Activated naive CD8-positive, alpha-beta T cell treated with anti-CD3 and anti-CD28 coated beads for 36 hours (primary cell): Measurements from ENCODE around the gene SAXO2. TPM values are rescaled to one million over a fixed set of nuclear protein-coding genes. Genes with fewer than 3 reads are reported as not detected.
"Not testable (repeated sequence)": the region's sequence is repeated elsewhere in the genome, so short reads cannot be mapped to it uniquely, and the experiment has no call there.

Experiments used
- DNase-seq: peaks from one replicate; pipeline ENCODE4 v3.0.0; 2021
- H3K27ac Mint-ChIP-seq: one replicate; pipeline ENCODE4 v1.8.0; 2022; ENCODE audit warnings: mild to moderate bottlenecking, moderate library complexity, mixed read lengths
- H3K27me3 Mint-ChIP-seq: one replicate; pipeline ENCODE4 v1.8.0; 2022; ENCODE audit warnings: mild to moderate bottlenecking, mixed read lengths
- H3K36me3 Mint-ChIP-seq: one replicate; pipeline ENCODE4 v1.8.0; 2021; ENCODE audit warnings: mild to moderate bottlenecking, mixed read lengths
- H3K4me1 Mint-ChIP-seq: one replicate; pipeline ENCODE4 v1.8.0; 2021; ENCODE audit warnings: mixed read lengths
- H3K4me3 Mint-ChIP-seq: one replicate; pipeline ENCODE4 v1.8.0; 2022; ENCODE audit warnings: mild to moderate bottlenecking, moderate library complexity, mixed read lengths
- H3K9me3 Mint-ChIP-seq: one replicate; pipeline ENCODE4 v1.8.0; 2022; ENCODE audit warnings: mixed read lengths
- total RNA-seq, 2 experiments: library from RNA; stranded (reverse); gene quantifications; one replicate each; pipeline ENCODE4 v1.2.3, GENCODE V29; 2021

The SAXO2 gene
- total RNA-seq, 2 experiments from 2014 or later = 0.76 to 2.4 TPM

DNA sequence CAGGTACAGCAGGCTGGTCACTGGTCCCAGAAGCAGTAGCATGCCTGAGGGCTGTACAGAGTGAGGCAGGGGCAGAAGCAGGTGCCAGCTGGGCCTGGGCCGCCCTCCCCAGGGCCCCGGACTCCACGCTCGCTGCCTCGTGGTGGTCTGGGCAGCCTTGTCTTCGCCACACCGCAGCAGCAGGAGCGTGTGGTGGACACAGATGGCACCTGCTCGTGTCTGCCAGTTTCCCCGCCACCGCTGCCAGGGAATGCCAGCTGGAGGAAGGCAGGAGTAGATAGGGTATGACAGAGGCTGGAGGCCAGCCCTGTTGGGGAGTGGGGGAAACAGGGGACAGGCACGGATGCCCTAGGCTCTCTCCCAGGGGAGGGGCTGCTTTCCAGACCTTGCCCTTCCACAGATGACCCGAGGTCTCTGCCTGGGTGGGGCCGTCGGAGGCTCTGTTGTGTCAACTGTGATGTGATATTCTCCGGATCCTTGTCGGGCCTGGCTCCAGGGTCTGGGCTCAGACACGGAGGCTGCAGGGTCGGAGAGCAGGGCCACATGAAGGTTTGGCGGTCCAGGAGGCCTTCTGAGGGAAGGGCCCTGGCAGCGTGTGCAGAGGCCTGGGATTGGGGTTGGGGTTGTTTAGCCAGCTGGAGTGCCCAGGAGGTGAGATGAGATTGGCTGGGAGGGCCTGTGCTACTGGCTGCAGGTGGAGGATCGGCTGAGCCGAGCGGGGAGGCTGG is 53.1 kb downstream of the SAXO2 start:
- H3K36me3 Mint-ChIP-seq = peaks cover 3% of the 10 kb centered on the region
- H3K27me3 Mint-ChIP-seq = no peaks in the 10 kb centered on the region
- no peak overlapping the region for H3K27ac Mint-ChIP-seq
- H3K4me1 Mint-ChIP-seq = no peaks in the 10 kb centered on the region
- no peak for DNase-seq
- H3K4me3 Mint-ChIP-seq = no peak overlapping the region
- H3K9me3 Mint-ChIP-seq = no peaks in the 10 kb centered on the region

DNA sequence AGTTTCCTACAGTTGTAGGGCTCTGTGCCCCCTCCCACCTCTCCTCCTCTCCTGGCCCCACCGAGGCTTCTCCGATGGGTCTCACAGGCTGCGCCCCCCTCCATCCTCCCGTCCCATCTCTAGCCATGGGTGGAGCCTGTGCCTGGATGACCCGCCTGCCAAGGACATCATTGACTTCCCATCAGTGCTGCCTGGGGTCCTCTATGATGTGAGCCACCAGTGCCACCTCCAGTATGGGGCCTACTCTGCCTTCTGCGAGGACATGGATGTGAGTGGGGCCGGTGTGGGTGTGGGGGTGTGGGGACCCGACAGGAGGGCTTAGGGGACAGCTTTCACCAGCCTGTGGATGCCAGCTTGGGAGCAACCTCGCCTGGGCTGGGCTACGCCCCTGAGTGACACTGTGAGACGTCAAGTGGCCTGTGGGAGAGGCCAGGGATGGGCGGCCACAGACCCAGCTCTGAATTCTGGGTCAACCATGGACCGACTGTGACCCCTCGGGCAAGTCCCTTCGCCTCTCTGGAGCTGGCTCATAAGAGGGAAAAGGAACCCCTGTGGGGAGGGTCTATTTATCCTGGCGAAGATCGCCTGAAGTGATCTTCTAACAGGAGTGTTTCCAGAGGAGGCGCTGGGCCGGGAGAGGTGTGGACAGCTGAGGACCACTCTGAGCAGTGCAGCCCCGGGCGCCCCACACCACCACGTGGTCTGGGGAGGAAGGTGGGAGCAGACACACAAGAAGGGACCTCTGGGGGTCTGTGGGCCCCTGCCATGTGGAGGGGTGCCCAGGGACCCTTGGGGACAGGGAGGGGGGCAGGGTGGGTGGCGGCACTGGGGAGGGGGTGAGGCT is 53.9 kb downstream of the SAXO2 start:
- DNase-seq, H3K27me3 Mint-ChIP-seq: not testable (repeated sequence)

DNA sequence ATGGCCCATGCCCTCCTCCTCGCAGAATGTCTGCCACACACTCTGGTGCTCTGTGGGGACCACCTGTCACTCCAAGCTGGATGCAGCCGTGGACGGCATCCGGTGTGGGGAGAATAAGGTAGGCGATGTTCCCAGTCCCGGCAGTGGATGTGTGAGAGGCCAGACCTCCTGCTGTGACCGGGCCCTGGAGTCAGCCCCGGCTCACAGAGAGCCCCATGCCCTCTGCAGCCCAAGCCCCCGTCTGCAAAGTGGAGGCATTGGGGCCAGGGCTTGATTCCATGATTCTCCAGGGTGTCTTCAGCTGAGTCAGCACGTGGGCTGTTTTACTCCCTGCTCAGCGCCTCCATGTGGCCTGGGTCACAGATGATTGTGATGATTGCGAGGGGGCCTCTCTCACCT is 54.5 kb downstream of the SAXO2 start:
- H3K4me3 Mint-ChIP-seq = no peak overlapping the region
- H3K4me1 Mint-ChIP-seq = no peaks in the 10 kb centered on the region
- no peaks in the 10 kb centered on the region for H3K9me3 Mint-ChIP-seq
- no peaks in the 10 kb centered on the region for H3K36me3 Mint-ChIP-seq
- H3K27me3 Mint-ChIP-seq = no peaks in the 10 kb centered on the region
- no peak for DNase-seq
- H3K27ac Mint-ChIP-seq = no peak overlapping the region

More for the DNA sequence above, 53.9 kb downstream of the SAXO2 start:
- not testable (repeated sequence) for H3K9me3 Mint-ChIP-seq, H3K27ac Mint-ChIP-seq, H3K36me3 Mint-ChIP-seq, H3K4me3 Mint-ChIP-seq, H3K4me1 Mint-ChIP-seq

DNA sequence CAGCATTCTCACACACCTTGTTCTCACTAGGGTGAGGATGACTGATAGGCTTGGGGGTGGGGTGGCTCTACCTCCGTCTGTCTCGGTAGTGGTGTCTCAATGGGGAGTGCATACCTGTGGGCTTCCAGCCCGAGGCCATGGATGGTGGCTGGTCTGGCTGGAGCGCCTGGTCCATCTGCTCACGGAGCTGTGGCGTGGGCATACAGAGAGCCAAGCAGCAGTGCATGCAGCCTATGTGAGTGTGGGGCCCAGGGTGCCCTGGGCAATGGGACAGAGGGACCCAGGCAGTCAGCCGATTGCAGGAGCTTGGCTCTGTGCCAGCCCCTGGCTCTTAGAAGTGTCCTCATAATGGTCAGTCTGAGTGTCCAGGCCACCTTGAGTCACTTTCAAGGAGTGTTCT is 54.9 kb downstream of the SAXO2 start:
- not testable (repeated sequence) for H3K9me3 Mint-ChIP-seq, H3K4me3 Mint-ChIP-seq, H3K27me3 Mint-ChIP-seq, H3K27ac Mint-ChIP-seq, H3K4me1 Mint-ChIP-seq, DNase-seq, H3K36me3 Mint-ChIP-seq

DNA sequence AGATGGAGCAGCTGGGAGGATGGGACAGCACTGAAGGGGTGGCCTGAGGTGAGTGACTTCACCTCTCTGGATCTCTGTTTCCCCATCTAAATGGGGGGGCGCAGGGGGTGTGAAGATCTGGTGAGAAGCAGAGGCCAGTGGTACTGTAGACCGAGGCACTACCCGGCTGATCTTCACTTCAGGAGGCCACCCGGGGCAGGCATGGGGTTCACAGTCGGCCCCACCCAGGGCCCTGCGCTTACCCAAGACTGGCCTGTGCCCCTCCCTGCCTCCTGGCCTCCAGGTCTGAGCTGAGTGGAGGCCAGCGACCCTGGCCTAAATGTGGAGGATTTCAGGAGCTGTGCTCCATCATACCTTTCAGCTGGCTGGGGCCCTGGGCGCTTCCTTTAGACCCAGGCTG is 55.7 kb downstream of the SAXO2 start:
- not testable (repeated sequence) for H3K27ac Mint-ChIP-seq, H3K36me3 Mint-ChIP-seq, H3K4me1 Mint-ChIP-seq, DNase-seq, H3K9me3 Mint-ChIP-seq, H3K27me3 Mint-ChIP-seq, H3K4me3 Mint-ChIP-seq

DNA sequence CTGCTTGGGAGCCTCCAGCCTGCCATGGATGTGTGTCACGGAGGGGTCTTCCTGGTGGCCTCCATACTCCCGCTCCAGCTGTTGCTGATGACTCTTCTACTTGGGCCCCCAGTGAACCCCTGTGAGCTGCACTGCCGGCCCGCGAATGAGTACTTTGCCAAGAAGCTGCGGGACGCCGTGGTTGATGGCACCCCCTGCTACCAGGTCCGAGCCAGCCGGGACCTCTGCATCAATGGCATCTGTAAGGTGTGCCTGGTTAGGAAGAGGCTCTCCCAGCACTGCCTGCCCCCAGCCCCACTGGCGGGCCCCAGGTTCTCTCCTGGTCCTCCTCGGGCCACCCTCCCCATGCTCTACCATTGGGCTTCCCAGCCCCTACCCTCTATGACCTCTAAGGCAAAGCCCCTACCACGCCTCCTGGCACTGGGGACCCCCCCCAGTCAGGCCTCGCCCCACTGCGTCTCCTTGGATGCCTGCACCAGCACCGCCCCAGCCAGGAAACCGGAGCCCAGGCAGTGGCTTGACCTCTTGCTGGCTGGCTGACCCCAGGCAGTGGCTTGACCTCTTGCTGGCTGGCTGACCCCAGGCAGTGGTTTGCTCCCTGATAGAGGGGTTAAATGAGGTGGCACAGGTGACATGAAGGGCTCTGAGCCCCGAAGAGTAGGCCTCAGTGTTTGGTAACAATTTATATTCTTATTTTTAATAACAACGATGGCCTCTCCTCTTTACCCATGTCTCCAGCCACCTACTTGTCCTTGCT is 57.1 kb downstream of the SAXO2 start:
- not testable (repeated sequence) for H3K27me3 Mint-ChIP-seq, H3K4me1 Mint-ChIP-seq, H3K9me3 Mint-ChIP-seq, H3K4me3 Mint-ChIP-seq, H3K36me3 Mint-ChIP-seq, DNase-seq, H3K27ac Mint-ChIP-seq

DNA sequence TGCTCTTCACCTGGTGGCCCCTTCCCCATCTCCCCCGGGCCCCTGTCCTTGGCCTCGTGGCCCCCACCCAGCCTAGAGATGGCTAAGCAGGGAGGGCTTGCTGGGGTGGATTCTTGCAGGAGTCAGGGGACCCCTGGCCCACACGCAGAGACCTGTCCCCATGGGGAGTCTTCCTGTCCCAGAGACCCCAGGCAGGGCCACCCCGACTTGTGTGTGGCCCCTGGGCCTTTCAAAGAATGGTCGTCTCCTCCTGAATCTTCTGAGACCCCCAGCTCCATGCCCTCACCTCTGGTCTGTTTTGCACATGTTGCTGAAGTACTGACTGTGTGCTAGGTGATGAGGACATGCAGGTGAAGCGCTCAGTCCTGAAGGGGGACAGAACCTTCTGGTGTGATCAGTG is 58.2 kb downstream of the SAXO2 start:
- DNase-seq, H3K36me3 Mint-ChIP-seq, H3K4me3 Mint-ChIP-seq, H3K4me1 Mint-ChIP-seq, H3K27ac Mint-ChIP-seq, H3K9me3 Mint-ChIP-seq, H3K27me3 Mint-ChIP-seq: not testable (repeated sequence)

DNA sequence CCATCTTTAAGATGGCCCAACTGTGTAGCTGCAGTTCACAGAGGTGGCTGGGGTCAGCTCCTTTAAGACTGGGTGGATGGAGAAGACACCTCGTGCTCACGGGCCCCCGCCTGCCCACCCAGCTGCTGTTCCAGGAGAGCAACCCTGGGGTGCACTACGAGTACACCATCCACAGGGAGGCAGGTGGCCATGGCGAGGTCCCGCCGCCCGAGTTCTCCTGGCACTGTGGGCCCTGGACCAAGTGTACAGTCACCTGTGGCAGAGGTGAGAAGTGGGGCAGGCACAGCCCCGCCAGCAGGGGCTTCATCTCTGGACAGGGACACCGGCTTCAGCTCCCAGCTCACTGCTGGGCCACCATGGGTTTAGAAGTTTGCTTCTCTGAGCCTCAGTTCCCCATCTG is 59.9 kb downstream of the SAXO2 start:
- not testable (repeated sequence) for H3K36me3 Mint-ChIP-seq, H3K9me3 Mint-ChIP-seq, H3K4me1 Mint-ChIP-seq, DNase-seq, H3K27me3 Mint-ChIP-seq, H3K4me3 Mint-ChIP-seq, H3K27ac Mint-ChIP-seq

DNA sequence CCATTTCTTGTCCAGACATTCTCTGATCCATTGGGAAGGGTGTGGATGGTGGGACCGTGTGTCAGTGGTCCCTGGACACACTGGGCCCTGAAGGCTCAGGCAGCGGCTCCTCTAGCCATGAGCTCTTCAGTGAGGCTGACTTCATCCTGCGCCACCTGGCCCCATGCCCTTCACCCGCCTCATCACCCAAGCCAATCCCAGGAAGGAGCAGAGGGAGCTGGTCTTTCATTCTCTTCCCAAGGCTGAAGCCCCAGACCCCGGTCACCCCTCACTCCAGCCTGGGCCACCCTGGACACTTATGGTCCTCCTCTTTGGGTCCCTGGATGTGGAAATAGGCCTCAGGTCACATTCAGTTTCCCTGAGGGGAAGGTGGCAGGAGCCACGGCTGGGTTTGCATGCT is 62.2 kb downstream of the SAXO2 start:
- not testable (repeated sequence) for H3K27me3 Mint-ChIP-seq, H3K4me3 Mint-ChIP-seq, H3K4me1 Mint-ChIP-seq, H3K27ac Mint-ChIP-seq, H3K9me3 Mint-ChIP-seq, H3K36me3 Mint-ChIP-seq, DNase-seq

DNA sequence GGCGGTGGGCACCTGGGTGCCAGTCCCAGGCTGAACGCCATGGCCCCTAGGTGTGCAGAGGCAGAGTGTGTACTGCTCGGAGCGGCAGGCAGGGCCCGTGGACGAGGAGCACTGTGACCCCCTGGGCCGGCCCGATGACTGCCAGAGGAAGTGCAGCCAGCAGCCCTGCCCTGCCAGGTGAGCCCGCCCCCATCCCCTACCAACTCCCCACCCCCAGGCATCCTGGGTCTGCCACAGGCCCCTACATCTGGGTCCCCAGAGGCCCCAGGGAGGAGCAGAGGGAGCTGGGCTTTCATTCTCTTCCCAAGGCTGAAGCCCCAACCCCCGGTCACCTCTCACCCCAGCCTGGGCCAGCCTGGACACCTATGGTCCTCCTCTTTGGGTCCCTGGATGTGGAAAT is 63.0 kb downstream of the SAXO2 start:
- H3K4me1 Mint-ChIP-seq, H3K36me3 Mint-ChIP-seq, H3K4me3 Mint-ChIP-seq, H3K9me3 Mint-ChIP-seq, H3K27me3 Mint-ChIP-seq, DNase-seq, H3K27ac Mint-ChIP-seq: not testable (repeated sequence)

DNA sequence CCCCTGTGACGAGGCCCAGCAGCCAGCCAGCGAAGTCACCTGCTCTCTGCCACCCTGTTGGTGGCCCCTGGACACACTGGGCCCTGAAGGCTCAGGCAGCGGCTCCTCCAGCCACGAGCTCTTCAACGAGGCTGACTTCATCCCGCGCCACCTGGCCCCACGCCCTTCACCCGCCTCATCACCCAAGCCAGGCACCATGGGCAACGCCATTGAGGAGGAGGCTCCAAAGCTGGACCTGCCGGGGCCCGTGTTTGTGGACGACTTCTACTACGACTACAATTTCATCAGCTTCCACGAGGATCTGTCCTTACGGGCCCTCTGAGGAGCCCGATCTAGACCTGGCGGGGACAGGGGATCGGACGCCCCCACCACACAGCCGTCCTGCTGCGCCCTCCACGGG is 64.3 kb downstream of the SAXO2 start:
- not testable (repeated sequence) for H3K27me3 Mint-ChIP-seq, H3K9me3 Mint-ChIP-seq, H3K36me3 Mint-ChIP-seq, H3K27ac Mint-ChIP-seq, H3K4me3 Mint-ChIP-seq, DNase-seq, H3K4me1 Mint-ChIP-seq

DNA sequence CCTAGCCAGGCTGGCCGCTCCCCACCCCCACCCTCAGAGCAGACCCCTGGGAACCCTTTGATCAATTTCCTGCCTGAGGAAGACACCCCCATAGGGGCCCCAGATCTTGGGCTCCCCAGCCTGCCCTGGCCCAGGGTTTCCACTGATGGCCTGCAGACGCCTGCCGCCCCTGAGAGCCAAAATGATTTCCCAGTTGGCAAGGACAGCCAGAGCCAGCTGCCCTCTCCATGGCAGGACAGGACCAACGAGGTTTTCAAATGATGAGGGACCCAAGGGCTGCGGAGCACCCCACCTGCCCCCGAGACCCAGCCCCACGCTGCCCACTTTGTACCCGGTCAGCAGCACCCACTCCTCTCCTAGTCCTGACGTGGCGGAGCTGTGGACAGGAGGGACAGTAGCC is 64.8 kb downstream of the SAXO2 start:
- not testable (repeated sequence) for H3K27ac Mint-ChIP-seq, H3K4me1 Mint-ChIP-seq, H3K9me3 Mint-ChIP-seq, DNase-seq, H3K4me3 Mint-ChIP-seq, H3K27me3 Mint-ChIP-seq, H3K36me3 Mint-ChIP-seq

DNA sequence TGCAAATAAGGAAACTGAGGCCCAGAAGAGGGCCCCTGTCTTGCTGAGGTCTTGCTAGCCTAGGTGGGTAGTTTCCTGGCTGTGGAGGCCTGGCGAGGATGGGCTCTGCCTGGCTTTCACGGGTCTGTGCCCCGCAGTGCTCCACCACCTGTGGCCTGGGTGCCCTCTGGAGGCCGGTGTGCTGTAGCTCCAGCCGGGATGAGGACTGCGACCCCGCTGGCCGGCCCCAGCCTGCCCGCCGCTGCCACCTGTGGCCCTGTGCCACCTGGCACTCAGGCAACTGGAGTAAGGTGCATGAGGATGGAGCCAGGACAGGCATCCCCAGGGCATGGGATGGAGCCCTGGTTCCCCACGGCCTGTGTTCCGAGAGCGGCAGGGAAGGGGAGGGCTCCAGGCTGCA is 66.4 kb downstream of the SAXO2 start:
- not testable (repeated sequence) for DNase-seq, H3K4me3 Mint-ChIP-seq, H3K9me3 Mint-ChIP-seq, H3K27ac Mint-ChIP-seq, H3K4me1 Mint-ChIP-seq, H3K27me3 Mint-ChIP-seq, H3K36me3 Mint-ChIP-seq

DNA sequence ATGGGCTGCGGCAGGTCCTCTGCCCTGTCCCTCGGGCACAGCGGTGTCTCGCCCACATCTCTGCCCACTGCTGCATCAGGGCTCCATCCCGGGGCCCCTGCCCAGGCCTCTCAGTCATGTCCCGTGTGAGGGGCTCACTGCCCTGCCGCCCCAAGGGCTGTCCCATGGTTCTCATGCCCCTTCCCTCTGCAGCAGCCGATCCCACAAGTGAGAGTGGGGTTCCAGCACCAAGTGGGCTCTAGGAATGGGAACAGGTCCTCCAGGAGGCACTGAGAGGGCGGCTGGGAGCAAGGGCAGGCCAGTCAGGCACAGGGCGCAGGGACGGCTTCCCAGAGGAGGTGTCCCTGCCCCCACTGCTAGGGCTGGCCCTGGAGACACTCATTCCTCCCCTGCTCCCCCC is 68.3 kb downstream of the SAXO2 start:
- not testable (repeated sequence) for DNase-seq, H3K4me3 Mint-ChIP-seq, H3K36me3 Mint-ChIP-seq, H3K4me1 Mint-ChIP-seq, H3K9me3 Mint-ChIP-seq, H3K27me3 Mint-ChIP-seq, H3K27ac Mint-ChIP-seq

DNA sequence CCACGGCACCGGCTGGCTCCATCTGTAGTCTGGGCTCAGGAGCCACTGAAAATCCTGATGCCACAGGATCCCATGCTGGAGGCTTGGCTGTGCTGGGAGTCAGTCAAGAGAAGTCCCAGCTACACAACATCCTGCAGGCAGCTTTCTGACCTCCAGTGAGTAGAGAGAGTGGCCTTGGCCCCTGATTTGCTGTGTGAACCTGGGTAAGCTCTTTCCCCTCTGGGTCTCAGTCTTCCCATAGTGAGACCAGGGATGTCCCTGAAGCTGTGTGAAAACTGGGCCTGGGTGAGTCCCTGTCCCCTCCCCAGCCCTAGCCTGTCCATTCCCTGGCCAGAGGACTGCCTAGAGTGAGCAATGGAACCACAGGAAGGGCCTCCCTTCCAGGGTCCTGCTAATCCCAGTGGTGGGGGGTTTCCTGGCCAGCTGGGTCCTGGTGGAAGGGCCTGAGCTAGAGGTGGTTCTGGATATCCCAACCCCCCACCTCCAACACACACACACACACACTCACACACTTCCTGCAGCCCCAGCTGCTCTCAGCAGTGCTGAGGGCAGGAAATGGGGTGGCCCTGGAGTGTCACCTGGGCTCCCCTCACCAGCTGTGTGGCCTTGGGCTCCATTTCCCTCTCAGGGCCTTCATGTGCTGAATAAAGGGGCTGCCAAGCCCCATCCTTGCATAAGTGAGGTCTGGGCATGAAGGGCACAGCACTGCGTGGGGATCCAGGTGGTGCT is 69.1 kb downstream of the SAXO2 start:
- not testable (repeated sequence) for H3K4me1 Mint-ChIP-seq, DNase-seq, H3K9me3 Mint-ChIP-seq, H3K27ac Mint-ChIP-seq, H3K36me3 Mint-ChIP-seq, H3K4me3 Mint-ChIP-seq, H3K27me3 Mint-ChIP-seq
